PFSK-1 (cell line): ENCODE data around the gene CENPM.

Experiments
- POLR2AphosphoS5 ChIP-seq: IDR thresholded peaks from 2 replicates; pipeline ENCODE4 v1.6.1; 2012; ENCODE audit warnings: low read depth, mild to moderate bottlenecking, control low read depth, low read length, moderate library complexity
- TAF1 ChIP-seq: IDR thresholded peaks from 2 replicates; pipeline ENCODE4 v1.6.1; 2012; ENCODE audit warnings: low read length, control low read depth, borderline replicate concordance; ENCODE audit not compliant: insufficient read depth

DNA sequence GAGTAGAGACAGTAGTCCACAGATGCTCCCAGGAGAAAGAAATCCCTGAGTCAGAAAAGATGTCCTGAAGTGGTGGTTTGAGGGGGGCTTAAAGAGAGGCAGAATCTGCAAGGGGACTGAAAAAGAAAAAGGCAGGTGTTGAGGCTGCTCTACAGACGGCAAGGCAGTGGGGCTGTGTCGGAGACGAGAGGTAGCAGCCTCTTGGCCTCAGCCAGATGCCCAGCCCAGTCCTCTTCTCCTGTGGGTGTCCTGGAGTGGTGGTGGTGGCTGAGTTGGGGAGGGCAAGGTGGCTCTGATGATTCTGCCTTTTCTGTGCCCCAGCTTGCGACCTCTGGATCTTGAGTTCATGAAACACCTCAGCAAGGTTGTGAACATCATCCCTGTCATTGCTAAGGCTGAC is 42.3 kb upstream of the CENPM start:
- TF ChIP-seq POLR2AphosphoS5 (no peak), TAF1 (no peak)
